Liver (tissue), 9 donors: Measurements from ENCODE around the gene VDAC2. TPM values are rescaled to one million over a fixed set of nuclear protein-coding genes. Genes with fewer than 3 reads are reported as not detected.

ENCODE experiments used
- DNase-seq: peaks from one replicate; pipeline ENCODE4 v3.0.0-alpha.2; 2017; ENCODE audit warnings: low spot score
- H3K27ac ChIP-seq, 2 donors: one replicate each; pipeline ENCODE4 v1.7.0; 2013; ENCODE audit warnings: inconsistent platforms in 2 of 2, low read length in 2 of 2, control low read depth in 1 of 2, low read depth in 1 of 2, mild to moderate bottlenecking in 1 of 2
- H3K27me3 ChIP-seq, 4 donors: one replicate each; pipeline versions ENCODE4 v1.6.1 to v1.7.0; 2013; ENCODE audit warnings: low read length in 3 of 4, inconsistent platforms in 1 of 4, mild to moderate bottlenecking in 1 of 4, moderate library complexity in 1 of 4; ENCODE audit not compliant: control insufficient read depth in 4 of 4, insufficient read depth in 4 of 4
- H3K36me3 ChIP-seq, 4 donors: one replicate each; pipeline versions ENCODE4 v1.6.1 to v1.7.0; 2013; ENCODE audit warnings: low read length in 3 of 4, mild to moderate bottlenecking in 3 of 4, low read depth in 1 of 4, moderate library complexity in 1 of 4; ENCODE audit not compliant: control insufficient read depth in 4 of 4, insufficient read depth in 3 of 4
- H3K4me1 ChIP-seq, 4 donors: one replicate each; pipeline versions ENCODE4 v1.6.1 to v1.7.0; 2013; ENCODE audit warnings: low read length in 3 of 4, mild to moderate bottlenecking in 3 of 4, moderate library complexity in 1 of 4; ENCODE audit not compliant: control insufficient read depth in 4 of 4, insufficient read depth in 4 of 4
- H3K4me3 ChIP-seq, 3 donors: one replicate each; pipeline versions ENCODE4 v1.6.1 to v1.7.0; 2013; ENCODE audit warnings: low read length in 3 of 3, control low read depth in 1 of 3, low read depth in 1 of 3, mild to moderate bottlenecking in 1 of 3
- H3K9ac ChIP-seq, 2 donors: one replicate each; pipeline ENCODE4 v1.7.0; 2013; ENCODE audit warnings: low read length in 2 of 2, mild to moderate bottlenecking in 2 of 2, moderate library complexity in 2 of 2, control low read depth in 1 of 2, low read depth in 1 of 2
- H3K9me3 ChIP-seq, 4 donors: one replicate each; pipeline versions ENCODE4 v1.6.1 to v1.7.0; 2013; ENCODE audit warnings: low read length in 3 of 4; ENCODE audit not compliant: control insufficient read depth in 4 of 4
- ATF3 ChIP-seq: IDR thresholded peaks from 2 replicates; pipeline ENCODE4 v1.6.1; 2016; ENCODE audit warnings: antibody characterized with exemption
- EGR1 ChIP-seq, 2 donors: IDR thresholded peaks; 2 replicates each; pipeline ENCODE4 v1.6.1; 2016 to 2018; ENCODE audit warnings: antibody characterized with exemption in 2 of 2, low read depth in 2 of 2
- FOXA1 ChIP-seq: IDR thresholded peaks from 2 replicates; pipeline ENCODE4 v1.6.1; 2016; ENCODE audit warnings: antibody characterized with exemption
- FOXA2 ChIP-seq: IDR thresholded peaks from 2 replicates; pipeline ENCODE4 v1.6.1; 2016; ENCODE audit warnings: antibody characterized with exemption
- GABPA ChIP-seq, 2 donors: IDR thresholded peaks in 1 of 2; conservative IDR thresholded peaks in 1 of 2; 2 replicates each; pipeline ENCODE4 v1.6.1; 2016; ENCODE audit warnings: antibody characterized with exemption in 2 of 2, mild to moderate bottlenecking in 1 of 2, moderate library complexity in 1 of 2
- HNF4A ChIP-seq, 2 donors: conservative IDR thresholded peaks; 2 replicates each; pipeline ENCODE4 v1.6.1; 2016; ENCODE audit warnings: antibody characterized with exemption in 2 of 2, mild to moderate bottlenecking in 2 of 2
- HNF4G ChIP-seq: IDR thresholded peaks from 2 replicates; pipeline ENCODE4 v1.6.1; 2016; ENCODE audit warnings: antibody characterized with exemption
- JUND ChIP-seq, 2 donors: IDR thresholded peaks; 2 replicates each; pipeline ENCODE4 v1.6.1; 2016; ENCODE audit warnings: antibody characterized with exemption in 2 of 2
- MAX ChIP-seq: IDR thresholded peaks from 2 replicates; pipeline ENCODE4 v1.6.1; 2016; ENCODE audit warnings: antibody characterized with exemption
- NR2F2 ChIP-seq: IDR thresholded peaks from 2 replicates; pipeline ENCODE4 v1.6.1; 2016; ENCODE audit warnings: antibody characterized with exemption
- RAD21 ChIP-seq, 2 donors: IDR thresholded peaks; 2 replicates each; pipeline ENCODE4 v1.6.1; 2016; ENCODE audit warnings: antibody characterized with exemption in 2 of 2, mild to moderate bottlenecking in 2 of 2
- REST ChIP-seq: IDR thresholded peaks from 2 replicates; pipeline ENCODE4 v1.6.1; 2016; ENCODE audit warnings: antibody characterized with exemption, mild to moderate bottlenecking
- RXRA ChIP-seq, 2 donors: IDR thresholded peaks; 2 replicates each; pipeline ENCODE4 v1.6.1; 2017 to 2018; ENCODE audit warnings: antibody characterized with exemption in 2 of 2, mild to moderate bottlenecking in 1 of 2
- YY1 ChIP-seq: IDR thresholded peaks from 2 replicates; pipeline ENCODE4 v1.6.1; 2016; ENCODE audit warnings: antibody characterized with exemption, mild to moderate bottlenecking
- ZBTB33 ChIP-seq: IDR thresholded peaks from 2 replicates; pipeline ENCODE4 v1.6.1; 2016; ENCODE audit warnings: antibody characterized with exemption
- WGBS: extraction: QIAGEN DNeasy Blood & Tissue Kit; methylation state at CpG from one replicate; pipeline ENCODE4 v1.1.7; 2013; 5-methylcytosine and 5-hydroxymethylcytosine counted together
- polyA plus RNA-seq, 2 donors: library from polyadenylated mRNA; stranded (reverse) in 1 of 2; unstranded in 1 of 2; fragments of 200-250 nt in 1 of 2; fragments of >200 nt in 1 of 2; fragmentation: Nextera tagmentation in 1 of 2; extraction: Ambion mirVana in 1 of 2; gene quantifications; one replicate each; pipeline versions ENCODE4 v1.2.1 to v1.2.3, GENCODE V29; 2013 to 2015
- total RNA-seq, 2 donors: library from RNA; depleted of rRNA; stranded (reverse); fragments of >200 nt; gene quantifications; one replicate each; pipeline ENCODE4 v1.2.3, GENCODE V29; 2014
- TF ChIP-seq, protein P1 (sequence below): fragments of 150-350 bp; IDR thresholded peaks from 2 replicates; pipeline ENCODE4 v1.5.1; 2017; ENCODE audit warnings: improper control_type of control experiment, low read depth, low read length; ENCODE audit not compliant: missing input control
- donor health status: healthy.
- donor health status: healthy.
- donor health status: healthy.
- donor health status: healthy.
- donor health status: healthy.

Gene VDAC2
- total and polyA plus RNA-seq, 4 donors = 41.3 to 67.1 (median 52.5) TPM

DNA sequence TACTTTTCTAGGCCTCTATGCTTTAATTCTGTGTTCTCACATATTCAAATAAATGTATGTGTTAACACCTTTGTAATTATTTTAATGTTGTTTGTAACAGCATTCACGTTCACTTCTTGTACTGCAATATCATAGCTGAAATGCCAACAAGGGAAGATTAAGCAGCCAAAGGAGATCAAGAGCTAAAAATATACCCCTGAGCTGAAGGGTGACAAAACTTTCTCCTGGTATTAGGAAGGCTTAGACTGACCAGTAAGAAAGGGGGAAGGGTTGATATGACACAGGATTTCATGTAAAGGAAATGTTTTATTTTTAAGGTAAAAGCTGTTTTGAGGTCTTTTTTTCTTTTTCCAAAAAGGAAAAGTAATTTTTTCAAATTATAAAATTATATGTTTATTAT is 40.4 kb upstream of the VDAC2 start:
- Histone ChIP-seq H3K9ac (no peak overlapping the region), H3K9me3 (no peaks in the 10 kb centered on the region), H3K4me3 (no peak overlapping the region), H3K27ac (no peak overlapping the region), H3K36me3 (peaks cover 0 to 3% (median 1%) of the 10 kb centered on the region in 4 donors), H3K27me3 (no peaks in the 10 kb centered on the region), H3K4me1 (no peaks in the 10 kb centered on the region)
- no peak for TF ChIP-seq RXRA (IDR thresholded peaks at IDR 0.05)
- TF ChIP-seq MAX = no peak
- no peak for TF ChIP-seq HNF4G
- no peak for TF ChIP-seq EGR1 (IDR thresholded peaks at IDR 0.05; ENCODE audit: low read depth in 2 of 2)
- no peak for TF ChIP-seq REST
- no peak for TF ChIP-seq FOXA1
- TF ChIP-seq ATF3 = no peak
- no peak for TF ChIP-seq HNF4A (conservative IDR thresholded peaks at IDR 0.05)
- no peak for DNase-seq
- 89% methylated on average over 1 of the region's 1 CpG for WGBS

DNA sequence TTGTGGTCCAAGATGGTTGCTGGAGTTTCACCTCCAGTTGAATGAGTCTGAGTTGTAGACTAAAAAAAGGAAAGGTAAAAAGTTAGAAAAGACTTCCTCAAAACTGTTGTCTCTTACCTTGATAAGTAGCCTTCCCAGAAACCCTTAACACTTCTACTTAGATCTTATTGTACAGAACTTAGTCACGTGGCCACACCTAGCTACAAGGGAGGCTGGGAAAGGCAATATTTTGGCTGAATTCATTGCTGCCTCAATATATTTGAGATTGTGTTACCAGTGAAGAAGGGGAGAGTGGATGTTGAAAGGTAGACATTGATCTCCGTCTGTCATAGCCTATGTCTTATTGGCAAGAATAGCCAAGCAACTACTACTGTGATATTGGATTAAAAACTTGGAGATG is 35.5 kb upstream of the VDAC2 start:
- no peak overlapping the region for H3K9ac ChIP-seq
- H3K27me3 ChIP-seq = no peaks in the 10 kb centered on the region
- peaks cover 0 to 14% (median 2%) of the 10 kb centered on the region in 4 donors for H3K36me3 ChIP-seq
- DNase-seq = no peak
- H3K9me3 ChIP-seq = no peaks in the 10 kb centered on the region
- H3K27ac ChIP-seq = no peak overlapping the region
- no peaks in the 10 kb centered on the region for H3K4me1 ChIP-seq
- 99% methylated on average over 2 of the region's 2 CpGs for WGBS
- TF ChIP-seq RAD21 (IDR thresholded peaks at IDR 0.05) (no peak), FOXA2 (no peak), HNF4A (conservative IDR thresholded peaks at IDR 0.05) (no peak), MAX (no peak), EGR1 (IDR thresholded peaks at IDR 0.05; ENCODE audit: low read depth in 2 of 2) (no peak), YY1 (no peak), HNF4G (no peak), JUND (IDR thresholded peaks at IDR 0.05) (no peak), RXRA (IDR thresholded peaks at IDR 0.05) (no peak), GABPA (IDR thresholded peaks at IDR 0.05 in 1 of 2, conservative IDR thresholded peaks at IDR 0.05 in 1 of 2) (no peak), NR2F2 (no peak), ZBTB33 (no peak)
- TF ChIP-seq, protein P1, sequence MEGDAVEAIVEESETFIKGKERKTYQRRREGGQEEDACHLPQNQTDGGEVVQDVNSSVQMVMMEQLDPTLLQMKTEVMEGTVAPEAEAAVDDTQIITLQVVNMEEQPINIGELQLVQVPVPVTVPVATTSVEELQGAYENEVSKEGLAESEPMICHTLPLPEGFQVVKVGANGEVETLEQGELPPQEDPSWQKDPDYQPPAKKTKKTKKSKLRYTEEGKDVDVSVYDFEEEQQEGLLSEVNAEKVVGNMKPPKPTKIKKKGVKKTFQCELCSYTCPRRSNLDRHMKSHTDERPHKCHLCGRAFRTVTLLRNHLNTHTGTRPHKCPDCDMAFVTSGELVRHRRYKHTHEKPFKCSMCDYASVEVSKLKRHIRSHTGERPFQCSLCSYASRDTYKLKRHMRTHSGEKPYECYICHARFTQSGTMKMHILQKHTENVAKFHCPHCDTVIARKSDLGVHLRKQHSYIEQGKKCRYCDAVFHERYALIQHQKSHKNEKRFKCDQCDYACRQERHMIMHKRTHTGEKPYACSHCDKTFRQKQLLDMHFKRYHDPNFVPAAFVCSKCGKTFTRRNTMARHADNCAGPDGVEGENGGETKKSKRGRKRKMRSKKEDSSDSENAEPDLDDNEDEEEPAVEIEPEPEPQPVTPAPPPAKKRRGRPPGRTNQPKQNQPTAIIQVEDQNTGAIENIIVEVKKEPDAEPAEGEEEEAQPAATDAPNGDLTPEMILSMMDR = no peak
- no peak overlapping the region for H3K4me3 ChIP-seq
